Cerebellar nuclear complex (tissue), 1 donor: ENCODE results near the gene IP6K2.

Experiments used
- DNase-seq, 2 experiments: peaks; one replicate each; lab custom pipeline; 2025; lab: John Stamatoyannopoulos, UW

Gene IP6K2

DNA sequence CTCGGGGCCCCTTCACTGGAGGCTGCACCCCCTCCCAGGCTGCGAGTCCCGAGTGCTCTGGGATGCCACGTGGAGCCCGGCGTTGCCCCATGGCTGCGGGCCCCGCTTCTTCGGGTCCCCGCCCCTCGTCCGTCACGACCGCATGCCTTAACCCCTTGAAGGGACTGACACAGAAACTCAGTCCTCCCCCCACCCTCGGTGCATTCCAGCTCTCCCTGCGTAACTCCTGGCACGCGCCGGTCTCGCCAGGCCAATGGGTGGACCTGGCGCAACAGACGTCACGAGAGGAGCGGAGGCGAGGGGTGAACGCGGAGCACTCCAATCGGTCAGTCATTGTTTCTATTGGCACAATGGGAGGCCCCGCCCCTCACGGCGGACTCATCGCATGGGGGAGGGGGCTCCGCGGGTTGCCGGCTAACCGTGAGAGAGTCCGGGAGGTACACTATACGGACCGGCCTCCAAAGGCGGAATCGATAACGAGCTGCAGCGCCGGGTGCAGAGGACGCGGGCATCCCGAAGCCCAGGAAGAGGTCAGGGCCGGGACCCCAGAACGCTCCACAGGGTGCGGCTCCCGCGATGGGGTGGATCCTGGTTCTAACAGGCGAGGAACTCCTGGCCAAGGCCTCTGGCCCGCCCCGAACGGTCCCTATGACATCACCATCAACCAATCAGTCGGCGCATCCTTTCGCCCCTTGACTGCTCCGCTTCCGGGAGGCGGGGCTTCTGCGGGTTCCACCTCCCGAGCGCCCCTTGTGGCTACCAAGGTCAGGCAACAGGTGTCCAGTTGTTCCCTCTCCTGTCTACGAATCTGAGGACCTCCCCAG is 53.3 kb downstream of the IP6K2 start:
- DNase-seq, result peak; percentile 94

DNA sequence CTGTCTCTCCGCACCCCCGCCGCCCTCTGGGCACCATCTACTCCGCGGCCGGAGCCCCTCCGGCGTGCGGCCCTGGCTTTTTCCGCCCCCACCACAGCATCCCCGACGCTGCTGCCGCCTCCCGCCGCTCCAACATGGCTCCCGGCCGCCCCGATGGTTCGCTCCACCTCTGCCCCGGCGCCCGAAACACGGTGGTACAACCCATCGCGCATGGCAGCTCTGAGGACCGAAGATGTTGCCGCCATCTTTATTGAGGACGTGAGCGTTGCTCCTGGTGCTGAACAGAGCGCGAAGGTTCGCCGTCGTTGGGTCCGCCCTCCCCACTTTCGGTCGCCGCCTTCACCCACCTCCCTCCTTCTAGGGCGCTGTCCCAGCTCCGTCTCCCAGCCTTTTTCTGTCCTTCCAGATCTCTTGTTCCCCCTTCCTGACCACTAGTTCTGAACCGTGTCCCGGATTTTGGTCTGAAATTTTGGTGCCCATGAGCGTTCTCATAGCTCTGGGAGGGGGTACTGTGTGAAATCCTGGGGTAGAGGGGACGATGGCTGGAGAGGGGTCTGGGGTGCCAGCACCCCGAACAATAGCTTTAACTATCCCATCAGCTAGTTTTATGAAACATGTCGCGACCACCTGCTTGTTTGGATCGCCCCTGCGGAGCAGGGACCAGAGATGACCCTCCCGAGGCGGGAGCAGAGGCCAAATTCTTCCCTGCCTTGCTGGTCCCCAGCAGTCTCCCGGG is 54.1 kb downstream of the IP6K2 start, which contains the start of gene CELSR3:
Gene CELSR3 (minus strand): TSS at position 134 of the 736 bp plus-strand sequence. CDS start 252 bp downstream, outside the sequence.
- peak in 1 of 2 experiments; percentile 41 for DNase-seq

DNA sequence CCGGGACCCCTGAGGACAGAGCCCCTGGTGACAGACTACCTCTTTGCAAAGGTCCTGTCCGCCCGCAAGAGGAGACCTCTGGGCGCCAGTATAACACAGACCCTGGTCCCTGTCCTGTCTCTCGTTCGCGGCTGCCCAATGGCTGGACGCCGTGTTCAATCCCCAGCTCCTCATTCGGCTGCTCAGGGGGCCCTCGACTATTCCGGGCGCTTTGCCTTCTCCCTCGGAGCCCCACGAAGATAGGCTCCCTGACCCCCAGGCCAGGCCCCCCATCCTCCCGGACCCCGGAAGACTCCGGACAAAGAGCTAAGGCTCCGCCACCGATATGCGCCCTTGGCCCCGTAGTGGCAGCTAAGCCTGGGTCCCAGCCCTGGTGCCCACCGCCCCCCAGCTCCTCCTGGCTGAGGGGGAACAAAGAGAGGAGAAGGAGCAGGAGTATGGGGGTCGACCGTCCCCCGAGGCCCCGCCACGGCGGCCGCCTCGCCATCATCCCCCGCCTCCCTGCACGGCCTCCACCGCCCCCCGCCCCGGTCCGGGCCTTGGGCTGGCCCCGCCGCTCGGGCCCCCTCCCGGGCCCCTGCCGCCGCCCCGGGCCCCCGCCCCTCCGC is 54.8 kb downstream of the IP6K2 start:
- DNase-seq, result no peak

DNA sequence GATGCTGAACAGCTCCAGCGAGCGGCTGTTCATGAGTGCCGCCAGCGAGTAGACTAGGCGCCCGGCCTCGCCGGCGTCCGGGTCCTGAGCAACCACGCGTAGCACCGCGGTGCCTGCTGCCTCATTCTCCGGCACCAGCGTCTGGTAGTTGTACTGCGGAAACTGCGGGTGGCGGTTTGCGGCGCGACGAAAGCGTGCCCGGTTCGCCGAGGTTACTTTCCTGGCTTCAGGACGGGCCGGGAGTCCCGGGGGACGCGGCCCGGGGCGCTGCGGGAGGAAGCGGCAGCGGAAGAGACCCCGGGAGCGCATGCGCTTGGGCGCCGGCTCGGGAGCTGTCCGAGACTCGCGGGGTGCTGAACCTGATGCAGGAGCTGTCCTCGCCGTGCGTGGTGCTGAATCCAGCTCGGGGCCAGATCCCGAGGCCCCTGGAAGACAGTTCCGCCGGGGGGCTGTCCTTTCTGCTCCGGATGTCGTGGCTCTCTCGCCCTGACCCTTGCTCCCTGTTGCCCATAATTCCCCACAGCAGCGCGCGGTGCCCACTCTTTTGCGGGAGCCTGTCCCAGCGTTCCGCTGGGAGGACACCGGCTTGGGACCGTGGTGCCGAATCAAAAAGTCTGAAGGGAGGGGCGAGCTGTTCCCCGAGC is 55.4 kb downstream of the IP6K2 start:
- no peak for DNase-seq

DNA sequence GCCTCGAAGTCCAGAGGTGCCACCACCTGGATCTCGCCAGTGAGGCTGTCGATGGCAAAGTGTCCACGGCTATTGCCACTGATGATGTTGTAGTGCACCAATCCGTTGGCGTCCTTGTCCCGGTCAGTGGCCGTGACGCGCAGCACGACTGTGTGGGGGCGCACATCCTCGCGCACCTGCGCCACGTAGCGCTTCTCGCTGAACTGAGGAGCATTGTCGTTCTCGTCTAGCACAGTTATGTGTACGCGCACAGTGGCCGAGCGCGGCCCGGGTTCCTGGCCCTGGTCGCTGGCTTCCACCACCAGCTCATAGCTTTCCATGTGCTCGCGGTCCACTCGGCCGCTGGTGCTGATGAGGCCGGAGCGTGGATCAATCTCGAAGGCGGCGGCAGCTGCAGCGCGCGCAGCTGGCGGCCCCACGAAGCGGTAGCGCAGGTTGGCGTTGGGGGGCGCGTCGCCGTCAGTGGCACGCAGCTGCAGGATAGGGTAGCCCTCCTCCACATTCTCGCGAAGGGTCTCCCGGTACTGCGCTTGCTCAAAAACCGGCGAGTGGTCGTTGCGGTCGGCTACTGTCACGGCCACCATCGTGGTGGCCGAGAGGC is 56.1 kb downstream of the IP6K2 start:
- DNase-seq, result no peak

DNA sequence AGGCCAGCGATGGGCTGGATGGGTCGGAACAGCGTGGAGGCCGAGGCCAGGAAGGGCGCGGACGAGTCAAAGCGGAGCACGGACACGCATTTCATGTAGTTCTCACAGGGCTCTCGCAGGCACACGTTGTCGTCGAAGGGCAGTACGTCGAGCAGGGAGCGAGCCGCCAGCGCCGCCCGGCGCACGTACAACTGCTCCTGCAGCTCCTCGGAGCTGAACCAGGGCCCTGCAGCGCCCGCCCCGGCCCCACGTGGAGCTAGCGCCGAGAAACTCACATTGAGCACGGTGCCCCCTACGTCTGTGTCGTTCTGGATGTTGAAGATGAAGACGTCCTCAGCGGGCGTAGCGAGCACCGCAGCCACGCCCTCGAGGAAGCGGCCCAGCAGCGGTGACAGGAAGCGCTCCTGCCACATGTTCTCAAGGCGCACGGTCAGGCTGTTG is 60.2 kb downstream of the IP6K2 start:
- DNase-seq, result no peak

DNA sequence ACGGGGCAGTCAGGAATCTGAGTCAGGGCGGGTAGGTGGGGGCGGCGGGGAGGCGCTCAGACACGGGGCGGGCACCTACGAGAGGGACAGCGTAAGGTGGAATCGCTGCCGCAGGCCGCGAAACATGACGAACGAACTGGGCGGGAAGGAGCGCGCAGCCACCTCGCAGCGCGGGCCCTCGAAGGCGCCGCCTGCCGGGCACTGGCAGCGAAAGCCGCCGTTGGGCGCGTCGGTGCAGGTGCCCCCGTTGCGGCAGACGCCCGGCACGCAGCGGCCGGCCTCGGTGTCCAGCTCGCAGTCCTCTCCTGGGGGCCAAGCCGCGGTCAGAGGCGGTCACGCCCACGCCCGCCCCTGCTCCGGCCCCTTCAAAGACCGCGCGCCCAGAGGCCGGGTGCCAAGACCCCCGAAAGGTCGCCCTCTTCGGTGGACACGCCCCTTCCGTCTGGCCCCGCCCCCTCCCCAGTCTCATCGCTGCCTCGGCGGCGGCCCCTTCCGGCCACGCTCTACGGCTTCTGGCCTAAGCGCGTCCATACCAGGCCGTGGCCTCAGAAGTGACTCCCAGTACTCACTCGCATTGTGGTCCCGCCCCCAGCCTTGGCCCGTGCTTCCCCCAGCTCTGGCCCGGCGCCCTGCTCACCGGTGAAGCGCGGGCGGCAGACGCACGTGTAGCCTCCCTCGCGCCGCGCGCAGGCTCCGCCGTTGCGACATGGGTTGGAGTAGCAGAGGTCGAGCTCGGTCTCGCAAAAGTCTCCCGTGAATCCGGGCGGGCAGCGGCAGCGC is 60.8 kb downstream of the IP6K2 start:
- no peak for DNase-seq

DNA sequence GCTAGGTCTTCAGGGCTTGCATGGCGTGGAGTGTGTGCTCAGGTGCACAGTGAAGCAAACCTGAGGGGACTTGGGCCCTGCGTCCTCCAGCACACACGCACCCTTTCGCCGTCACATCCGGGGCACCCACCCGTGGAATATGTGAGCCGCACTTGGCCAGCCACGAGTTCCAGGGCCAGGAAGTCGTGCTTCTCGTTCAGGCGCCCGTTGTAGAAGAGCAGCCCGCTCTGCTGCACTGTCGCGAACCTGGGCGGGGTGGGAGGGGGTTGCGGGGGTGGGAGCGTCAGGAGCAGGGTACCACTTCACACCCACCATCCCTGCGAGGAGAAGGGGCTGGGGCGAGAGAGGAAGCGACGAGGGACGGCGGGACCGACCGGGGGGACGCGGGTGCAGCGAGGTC is 61.4 kb downstream of the IP6K2 start:
- no peak for DNase-seq

DNA sequence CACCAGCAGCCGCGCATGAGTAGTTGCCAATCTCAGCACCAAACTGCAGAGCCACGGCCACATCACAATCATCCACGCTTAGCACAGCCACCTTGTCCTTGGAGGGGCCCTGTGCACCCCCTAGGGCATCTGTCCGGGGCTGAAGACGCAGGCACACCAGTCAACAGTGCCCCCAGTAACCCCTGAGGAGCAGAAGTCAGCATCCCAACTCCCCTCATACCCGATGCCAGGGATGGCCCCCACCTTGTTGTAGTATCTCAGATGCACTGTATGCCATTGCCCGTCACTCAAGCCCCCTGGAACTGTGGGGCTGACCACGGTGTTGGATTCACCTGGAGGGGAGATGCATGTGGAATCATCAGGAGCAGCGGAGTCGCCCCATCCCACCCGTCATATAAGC is 62.0 kb downstream of the IP6K2 start:
- no peak for DNase-seq

DNA sequence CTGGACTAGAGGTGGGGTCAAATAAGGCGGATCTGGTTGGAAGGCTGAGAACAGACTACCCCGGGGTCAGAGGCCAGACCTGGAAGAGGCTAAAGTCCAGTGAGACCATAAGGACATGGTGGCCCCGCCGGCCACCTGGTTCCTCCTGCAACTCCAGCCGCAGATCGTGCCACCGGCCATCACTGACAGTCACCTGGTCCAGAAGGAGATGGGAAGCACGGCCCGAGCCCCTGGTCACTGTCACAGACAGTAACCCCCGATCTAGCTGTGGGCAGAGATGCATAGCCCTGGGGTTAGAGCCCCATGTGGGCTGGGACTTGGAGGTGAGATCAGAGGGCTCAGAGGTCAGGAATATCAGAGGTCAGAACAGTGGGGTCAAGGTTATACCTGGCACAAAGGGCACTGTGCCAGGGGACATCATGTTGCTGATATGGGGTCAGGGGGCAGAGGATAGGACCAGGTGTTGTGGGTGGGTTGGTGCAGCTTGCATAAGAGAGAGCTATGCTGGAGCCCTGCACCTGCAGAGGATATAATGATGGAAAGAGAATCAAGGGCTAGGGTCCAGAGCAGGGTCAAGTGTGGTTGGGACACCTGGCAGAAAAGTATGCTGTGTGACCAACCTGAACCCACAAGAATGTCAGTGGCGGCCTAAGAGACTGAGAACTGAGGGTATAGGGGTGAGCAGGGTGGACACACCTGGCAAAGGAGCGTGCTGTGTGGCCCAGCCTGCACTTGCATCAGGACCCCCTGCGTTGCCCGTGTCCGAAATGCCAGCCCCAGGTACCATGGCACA is 63.9 kb downstream of the IP6K2 start:
- no peak for DNase-seq

DNA sequence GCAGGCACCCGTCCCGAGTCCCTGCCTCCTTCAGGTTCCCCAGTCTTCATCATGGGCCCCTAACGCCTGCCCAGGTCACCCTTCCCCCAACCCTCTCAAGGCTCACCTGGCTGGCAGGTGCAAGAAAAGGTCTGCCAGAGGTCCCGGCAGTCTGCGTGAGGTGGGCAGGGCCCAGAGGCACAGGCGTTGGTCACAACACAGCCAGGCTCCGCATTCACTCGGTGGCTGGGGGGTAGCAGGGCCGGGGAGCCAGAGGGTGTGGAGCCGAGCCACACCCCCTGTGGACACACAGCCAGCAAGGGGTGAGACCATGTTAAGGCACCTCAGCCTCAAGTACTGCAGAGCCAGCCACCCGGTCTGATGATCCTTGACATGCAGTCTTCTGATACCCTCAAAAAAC is 65.2 kb downstream of the IP6K2 start:
- DNase-seq, result no peak

DNA sequence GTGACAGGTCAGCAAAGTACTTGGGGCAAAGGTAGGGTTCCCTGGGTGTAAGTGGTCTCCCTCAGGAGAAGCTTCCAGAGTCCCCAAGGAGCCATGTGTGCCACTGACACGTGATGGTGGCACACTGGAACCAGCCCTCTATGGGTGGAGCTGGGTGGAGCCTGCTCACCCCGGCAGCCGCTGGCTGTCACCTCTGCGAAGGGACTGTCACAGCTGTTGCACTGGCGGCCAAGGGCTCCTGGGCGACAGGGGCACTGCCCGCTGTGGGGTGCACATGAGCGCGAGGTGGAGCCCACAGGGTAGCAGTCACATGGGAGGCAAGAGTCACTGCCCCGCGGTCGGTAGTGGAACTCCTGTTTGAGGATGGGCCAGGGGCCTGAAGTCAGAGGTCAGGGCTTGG is 66.3 kb downstream of the IP6K2 start:
- no peak for DNase-seq

DNA sequence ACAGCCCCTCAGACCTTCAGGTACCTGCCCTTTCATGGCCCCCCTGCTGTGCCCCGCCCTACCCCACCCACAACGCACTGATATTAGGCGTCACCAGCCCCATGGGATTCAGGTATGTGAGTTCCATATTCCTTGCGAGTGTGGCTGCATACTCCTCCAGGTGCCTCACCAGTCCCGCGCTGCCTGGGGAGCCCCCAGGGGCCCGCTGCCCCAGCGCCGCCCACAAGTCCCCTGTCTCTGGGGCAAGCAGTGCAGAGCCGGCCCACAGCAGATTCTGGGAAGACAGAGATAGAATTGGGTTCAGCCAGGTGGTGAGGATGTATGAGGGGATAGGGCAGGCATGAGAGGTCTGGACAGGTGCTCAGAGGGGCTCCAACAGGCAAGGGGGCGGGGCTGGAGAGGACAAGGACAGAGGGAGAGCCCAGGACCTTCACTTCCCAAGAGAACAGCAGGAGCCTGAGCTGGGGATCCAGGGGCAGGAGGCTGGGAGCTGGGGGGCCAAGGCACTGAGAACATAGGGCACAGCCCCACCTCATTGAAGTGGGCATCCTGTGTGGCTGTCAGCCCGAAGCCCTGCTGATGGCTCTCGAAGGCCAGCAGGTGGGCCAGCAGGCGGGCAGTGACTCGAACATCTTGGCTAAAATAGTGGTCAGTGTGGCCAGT is 68.7 kb downstream of the IP6K2 start:
- no peak for DNase-seq

DNA sequence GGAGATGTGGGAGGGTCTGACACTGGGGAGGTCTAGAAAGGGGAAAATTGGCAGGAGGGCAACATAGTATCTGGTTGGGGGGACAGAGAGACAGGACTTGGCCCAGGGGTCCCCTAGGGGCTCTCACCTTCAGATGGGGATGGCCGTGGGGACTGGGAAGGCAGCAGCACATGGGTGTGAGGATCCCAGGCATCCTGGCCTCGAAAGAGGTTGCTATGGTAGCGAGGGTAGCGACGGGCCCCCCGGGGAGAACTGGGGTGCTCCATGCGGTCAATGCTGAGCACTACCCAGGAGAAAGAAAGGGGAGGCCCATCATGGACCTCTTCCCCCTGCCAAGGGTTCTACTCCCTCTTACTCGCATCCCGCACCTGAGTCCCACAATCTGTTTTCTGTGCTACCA is 69.3 kb downstream of the IP6K2 start:
- DNase-seq, result no peak

DNA sequence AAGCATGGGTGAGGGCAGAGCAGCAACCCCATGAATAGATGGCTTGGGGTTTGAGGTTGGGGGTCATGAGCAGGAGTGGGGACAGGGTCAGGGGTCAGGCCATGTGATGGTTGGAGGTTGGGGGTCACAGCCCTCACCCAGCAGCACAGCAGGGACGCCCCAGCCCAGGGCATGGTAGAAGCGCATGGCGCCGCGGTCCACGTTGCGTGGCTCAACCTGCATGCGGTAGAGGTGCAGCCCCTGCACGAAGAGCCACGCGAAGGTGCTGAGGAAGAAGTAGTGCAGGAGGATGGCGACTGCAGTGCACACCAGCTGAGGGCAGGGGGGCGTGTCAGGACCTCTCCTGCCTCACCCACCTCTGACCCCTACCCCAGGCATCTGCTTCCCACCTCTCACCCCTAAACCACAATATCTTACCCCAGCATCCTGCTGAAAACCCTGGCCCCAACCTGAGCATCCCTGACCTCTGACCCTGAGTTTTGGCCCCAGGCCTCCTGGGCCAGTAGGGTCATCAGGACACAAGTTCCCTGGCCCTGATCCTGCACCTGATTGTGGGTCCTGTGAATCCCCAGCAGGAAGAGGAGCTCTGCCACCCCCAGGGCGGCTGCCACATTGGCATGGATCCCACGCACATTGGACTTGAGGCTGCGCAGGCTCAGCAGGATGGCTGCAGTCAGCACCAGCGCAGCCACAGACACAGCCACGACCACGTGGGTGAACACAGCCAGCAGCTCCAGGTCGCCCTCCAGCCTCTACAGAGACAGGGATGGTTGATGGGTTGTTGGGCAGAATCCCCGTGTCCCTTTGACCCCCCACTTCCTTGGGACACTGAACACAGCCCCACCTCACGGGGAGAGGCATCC is 71.9 kb downstream of the IP6K2 start:
- DNase-seq, result no peak

DNA sequence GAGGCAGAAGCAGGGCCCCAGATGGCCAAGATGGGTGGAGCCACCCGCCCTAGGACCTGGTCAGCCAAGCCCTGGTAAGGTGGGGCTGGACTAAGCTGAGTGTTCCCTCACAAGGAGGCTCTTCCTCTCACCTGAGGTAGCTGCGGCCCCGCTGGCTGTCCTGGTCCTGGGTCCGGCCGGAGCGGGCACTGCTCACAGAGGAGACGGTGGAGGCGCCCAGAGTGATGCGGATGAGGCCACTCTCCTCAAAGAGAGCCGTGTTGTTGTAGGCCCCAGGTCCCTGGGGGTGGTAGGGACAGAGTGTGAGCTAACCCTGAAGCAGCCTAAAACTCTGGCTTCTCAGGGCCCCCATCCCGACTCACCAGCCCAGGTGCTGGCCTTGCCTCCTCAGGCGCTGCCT is 74.4 kb downstream of the IP6K2 start:
- no peak for DNase-seq

DNA sequence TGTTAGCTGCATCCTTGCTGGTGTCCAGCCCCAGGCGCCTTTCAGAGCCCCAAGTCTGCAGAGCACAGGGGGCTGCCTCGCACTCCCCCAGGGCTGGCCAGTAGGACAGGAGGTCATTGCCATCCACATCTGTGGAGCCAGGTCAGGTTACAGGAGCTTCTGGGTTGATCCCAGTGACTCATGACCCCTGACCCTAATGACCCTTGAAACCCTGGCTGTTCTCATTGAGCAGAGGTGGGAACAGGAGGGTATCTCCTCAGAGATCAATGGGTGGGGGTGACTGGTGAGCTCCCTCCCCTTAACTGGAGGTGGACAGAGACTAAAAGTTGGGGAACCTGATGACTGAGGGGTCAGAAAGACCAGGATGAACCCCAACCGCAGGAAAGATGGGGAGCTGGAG is 75.6 kb downstream of the IP6K2 start:
- no peak for DNase-seq

DNA sequence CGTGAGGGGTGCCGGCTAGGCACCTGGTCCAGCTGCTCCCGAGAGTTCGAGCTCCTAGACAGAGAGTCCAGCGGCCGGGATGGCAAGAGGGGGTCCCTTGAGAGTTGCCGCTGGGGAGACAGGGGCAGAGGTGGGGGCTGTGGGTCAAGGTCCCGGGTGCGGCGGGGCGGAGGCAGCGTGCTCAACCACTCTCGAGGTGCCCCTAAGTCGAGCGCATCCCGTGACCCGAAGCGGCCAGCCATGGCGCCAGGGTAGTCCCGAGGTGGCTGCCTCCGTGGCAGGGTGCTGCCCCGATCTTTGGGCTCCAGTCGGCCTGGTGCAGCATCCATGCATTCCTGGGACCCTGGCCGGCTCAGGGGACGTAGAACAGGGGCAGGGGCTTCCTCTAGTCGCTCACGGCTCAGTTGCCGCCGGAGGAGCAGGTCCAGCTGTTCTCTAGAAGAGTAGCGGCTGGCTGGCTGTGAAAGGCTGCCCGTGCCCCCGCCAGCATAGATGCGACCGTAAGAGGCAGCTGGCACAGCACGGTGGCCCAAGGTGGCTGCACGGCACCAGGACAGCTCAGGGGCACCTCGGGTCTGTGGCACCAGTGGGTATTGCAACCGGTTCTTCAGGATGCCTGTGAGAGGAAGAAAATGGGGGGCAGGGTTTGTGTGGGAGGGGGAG is 76.9 kb downstream of the IP6K2 start:
- DNase-seq, result no peak
